AG04449 (cell line): ENCODE measurements around the gene UQCC5.
"Not testable (repeated sequence)": the region's sequence is repeated elsewhere in the genome, so short reads cannot be mapped to it uniquely, and the experiment has no call there.

Experiments used
- CTCF ChIA-PET: fragments of 350-600 bp; formaldehyde crosslinking; extraction: SDS; loops from one replicate; lab custom pipeline; 2021; ENCODE audit warnings: antibody characterized with exemption; lab: Yijun Ruan, JAX
- POLR2A ChIA-PET: fragments of 400-600, 350-600 bp; formaldehyde crosslinking; extraction: SDS; loops from one replicate; lab custom pipeline; 2020; ENCODE audit warnings: antibody characterized with exemption, inconsistent platforms; lab: Yijun Ruan, JAX
- DNase-seq: peaks from one replicate; pipeline ENCODE4 v3.0.0-alpha.2; 2010; ENCODE audit warnings: low read depth, low spot score
- H3K4me3 ChIP-seq: 2 replicates; pipeline ENCODE4 v1.5.1; 2011; ENCODE audit warnings: low read depth, mild to moderate bottlenecking, control low read depth, low read length
- TF ChIP-seq, protein P1 (sequence below): IDR thresholded peaks from one replicate; pipeline ENCODE4 v1.5.1; 2011; ENCODE audit warnings: mild to moderate bottlenecking, moderate library complexity, low read length, control low read depth, inconsistent platforms; ENCODE audit not compliant: insufficient read depth; ENCODE audit errors: missing control alignments

UQCC5 gene

DNA sequence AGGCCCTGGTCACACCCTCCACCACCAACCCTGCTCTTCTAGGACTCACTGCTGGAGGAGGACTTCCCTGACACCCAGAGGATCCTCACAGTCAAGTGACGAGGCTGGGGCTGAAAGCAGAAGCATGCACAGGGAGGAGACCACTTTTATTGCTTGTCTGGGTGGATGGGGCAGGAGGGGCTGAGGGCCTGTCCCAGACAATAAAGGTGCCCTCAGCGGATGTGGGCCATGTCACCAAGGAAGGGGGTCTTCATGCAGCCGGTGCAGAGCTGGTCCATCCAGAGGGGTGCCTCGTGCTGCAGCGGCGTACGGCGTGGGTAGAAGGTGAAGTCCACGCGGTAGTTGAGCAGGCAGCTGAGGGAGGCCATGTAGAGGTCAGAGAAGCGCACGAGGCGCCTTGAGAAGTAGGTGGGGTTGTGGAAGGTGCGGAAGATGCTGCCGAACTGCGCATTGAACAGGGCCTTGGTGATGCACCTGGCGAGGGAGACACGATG lies 12.1 kb upstream of the UQCC5 start:
- DNase-seq: no peak
- TF ChIP-seq, protein P1, sequence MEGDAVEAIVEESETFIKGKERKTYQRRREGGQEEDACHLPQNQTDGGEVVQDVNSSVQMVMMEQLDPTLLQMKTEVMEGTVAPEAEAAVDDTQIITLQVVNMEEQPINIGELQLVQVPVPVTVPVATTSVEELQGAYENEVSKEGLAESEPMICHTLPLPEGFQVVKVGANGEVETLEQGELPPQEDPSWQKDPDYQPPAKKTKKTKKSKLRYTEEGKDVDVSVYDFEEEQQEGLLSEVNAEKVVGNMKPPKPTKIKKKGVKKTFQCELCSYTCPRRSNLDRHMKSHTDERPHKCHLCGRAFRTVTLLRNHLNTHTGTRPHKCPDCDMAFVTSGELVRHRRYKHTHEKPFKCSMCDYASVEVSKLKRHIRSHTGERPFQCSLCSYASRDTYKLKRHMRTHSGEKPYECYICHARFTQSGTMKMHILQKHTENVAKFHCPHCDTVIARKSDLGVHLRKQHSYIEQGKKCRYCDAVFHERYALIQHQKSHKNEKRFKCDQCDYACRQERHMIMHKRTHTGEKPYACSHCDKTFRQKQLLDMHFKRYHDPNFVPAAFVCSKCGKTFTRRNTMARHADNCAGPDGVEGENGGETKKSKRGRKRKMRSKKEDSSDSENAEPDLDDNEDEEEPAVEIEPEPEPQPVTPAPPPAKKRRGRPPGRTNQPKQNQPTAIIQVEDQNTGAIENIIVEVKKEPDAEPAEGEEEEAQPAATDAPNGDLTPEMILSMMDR: no peak
- no peak overlapping the region for H3K4me3 ChIP-seq
- ChIA-PET CTCF (no interaction called here), POLR2A (no interaction called here)

- POLR2A ChIA-PET: no interaction called here
- TF ChIP-seq, protein P1: no peak
- H3K4me3 ChIP-seq: no peak overlapping the region
- no peak for DNase-seq
- CTCF ChIA-PET: no interaction called here
Measured at GRCh38 chr3:52524752-52525679, 11.4 kb upstream of the UQCC5 start.

DNA sequence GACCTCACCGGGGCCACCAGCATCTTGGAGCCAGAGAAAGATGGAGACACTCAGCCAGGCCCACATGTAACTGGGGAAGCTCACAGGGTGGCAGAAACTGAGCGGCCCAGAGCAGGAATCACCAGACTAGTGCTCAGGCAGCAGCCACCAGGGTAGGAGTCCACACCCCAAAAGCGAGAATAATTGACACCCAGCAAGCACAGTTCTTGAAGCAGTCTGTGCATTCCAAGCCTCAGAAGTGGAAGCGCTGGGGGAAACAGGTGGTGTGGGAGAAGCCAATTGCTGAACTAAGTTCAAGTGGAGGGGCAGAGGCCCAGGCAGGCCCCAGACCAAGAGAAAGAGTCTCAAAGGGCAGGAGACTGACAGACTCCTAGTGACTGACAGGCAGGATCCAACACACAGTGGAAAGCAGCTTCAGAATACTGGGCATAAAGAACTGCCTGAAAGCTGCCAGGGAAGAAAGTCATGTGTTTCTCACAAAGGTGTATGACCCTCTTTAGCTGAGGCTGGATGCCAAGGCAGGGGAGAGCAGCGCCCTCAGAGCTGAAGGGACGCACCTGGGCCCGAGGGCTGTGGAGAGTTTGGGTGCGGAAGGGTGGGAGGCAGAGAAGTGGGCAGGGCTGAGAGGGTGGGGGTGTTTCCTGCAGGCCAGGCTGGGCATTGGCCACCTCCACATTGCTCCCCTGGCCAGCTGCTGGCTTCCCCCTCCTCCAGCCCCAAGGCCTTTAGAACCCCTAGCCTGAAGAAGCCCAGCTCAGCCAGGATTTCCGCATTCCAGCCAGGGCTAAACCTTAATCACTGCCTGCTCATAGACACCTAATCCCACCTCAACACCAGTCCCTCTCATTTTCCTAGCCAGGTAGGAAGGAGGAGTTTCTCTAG lies 10.5 kb upstream of the UQCC5 start:
- no peak overlapping the region for H3K4me3 ChIP-seq
- POLR2A ChIA-PET: interaction anchor here (0.8 kb wide), 1 partner anchor 10 kb away, joined by 3 read pairs; no protein-coding TSS in a partner anchor
- CTCF ChIA-PET: no interaction called here
- DNase-seq: no peak
- TF ChIP-seq, protein P1: no peak

- DNase-seq, H3K4me3 ChIP-seq, CTCF ChIA-PET: not testable (repeated sequence)
- POLR2A ChIA-PET: interaction anchor here (0.8 kb wide), 1 partner anchor 9 kb away, joined by 3 read pairs; no protein-coding TSS in a partner anchor
Measured at GRCh38 chr3:52526671-52527038, 9.8 kb upstream of the UQCC5 start.

GRCh38 chr3:52527039-52527731 lies 9.2 kb upstream of the UQCC5 start:
- H3K4me3 ChIP-seq: no peak overlapping the region
- TF ChIP-seq, protein P1: no peak
- ChIA-PET POLR2A (no interaction called here), CTCF (no interaction called here)
- no peak for DNase-seq
